C4-2B (cell line): Measurements from ENCODE around the gene NOP53.

ENCODE experiments used
- CTCF ChIP-seq: fragments of 450-650 bp; conservative IDR thresholded peaks from 2 replicates; pipeline ENCODE4 v1.5.1; 2017; ENCODE audit warnings: mild to moderate bottlenecking
- ZFX ChIP-seq: fragments of 450-650 bp; IDR thresholded peaks from 2 replicates; pipeline ENCODE4 v1.6.1; 2017

GRCh38 chr19:47797996-47798903 is 52.9 kb downstream of the NOP53 start:
- TF ChIP-seq CTCF (no peak), ZFX (no peak)
